Activated CD4-positive, alpha-beta T cell treated with anti-CD3 and anti-CD28 coated beads, Interleukin-2, amount 50 U/mL, for 4 hours (primary cell): ENCODE data around the gene CABYR.

Experiments used
- DNase-seq, 2 experiments: peaks; one replicate each; pipeline ENCODE4 v3.0.0-alpha.2; 2020

Gene CABYR

GRCh38 chr18:24138789-24139616 is at the start of gene CABYR:
Gene CABYR, plus strand, starts transcription at chr18:24139062. Its CDS starts 4,053 bp downstream, at chr18:24143115.
- DNase-seq: peak; percentile 61 to 72

- DNase-seq: no peak
Observed at GRCh38 chr18:24089076-24089475, 49.8 kb upstream of the CABYR start.

GRCh38 chr18:24089515-24090337 is 49.1 kb upstream of the CABYR start:
- no peak for DNase-seq

- DNase-seq: no peak
Observed at GRCh38 chr18:24090876-24091275, 48.0 kb upstream of the CABYR start.

- no peak for DNase-seq
Observed at GRCh38 chr18:24094561-24094960, 44.3 kb upstream of the CABYR start.

- no peak for DNase-seq
Observed at GRCh38 chr18:24095976-24096375, 42.9 kb upstream of the CABYR start.

GRCh38 chr18:24103320-24104021 is 35.4 kb upstream of the CABYR start:
- no peak for DNase-seq

- no peak for DNase-seq
Observed at GRCh38 chr18:24104486-24104885, 34.4 kb upstream of the CABYR start.

GRCh38 chr18:24108641-24109040 is 30.2 kb upstream of the CABYR start:
- no peak for DNase-seq

- no peak for DNase-seq
Observed at GRCh38 chr18:24111936-24112335, 26.9 kb upstream of the CABYR start.

GRCh38 chr18:24112464-24112863 is 26.4 kb upstream of the CABYR start:
- DNase-seq: no peak

GRCh38 chr18:24112874-24113615 is 25.8 kb upstream of the CABYR start:
- peak in 1 of 2 experiments; percentile 3 for DNase-seq

- DNase-seq: no peak
Observed at GRCh38 chr18:24114924-24115549, 23.8 kb upstream of the CABYR start.

GRCh38 chr18:24115628-24116027 is 23.2 kb upstream of the CABYR start:
- DNase-seq: no peak

GRCh38 chr18:24118750-24119577 is 19.9 kb upstream of the CABYR start:
- peak; percentile 76 to 79 for DNase-seq

- no peak for DNase-seq
Observed at GRCh38 chr18:24120676-24121075, 18.2 kb upstream of the CABYR start.

- no peak for DNase-seq
Observed at GRCh38 chr18:24121625-24122024, 17.2 kb upstream of the CABYR start.

GRCh38 chr18:24126155-24126961 is 12.5 kb upstream of the CABYR start:
- no peak for DNase-seq

GRCh38 chr18:24127735-24128134 is 11.1 kb upstream of the CABYR start:
- no peak for DNase-seq

GRCh38 chr18:24128700-24129099 is 10.2 kb upstream of the CABYR start:
- DNase-seq: no peak
